ENCODE measurements around the gene RANBP9. TPM values are rescaled to one million over a fixed set of nuclear protein-coding genes. Genes with fewer than 3 reads are reported as not detected.

The RANBP9 gene
- total and polyA plus RNA-seq, 9 of the 15 experiments (the other 6 are each of a cell fraction or from before 2014, with no cell fraction given): 27.5 to 130 (median 61.5) TPM

- H3K4me1 ChIP-seq (replicated peaks in 1 of 2; ENCODE audit: control insufficient read depth in 2 of 2, insufficient read depth in 2 of 2, low read length in 2 of 2): peaks cover 23 to 51% of the 10 kb centered on the region in 2 experiments; a peak in 4 of 5 replicates
- DNase-seq (ENCODE audit: extremely low read depth in 1 of 4, low spot score in 3 of 4) (no peak), ATAC-seq (peak; percentile 1; the same call in 1 of the 3 replicates), FAIRE-seq (no peak)
- in situ Hi-C loops (cut with MboI): no loop called here
- no peaks in the 10 kb centered on the region for H3K9me1 ChIP-seq (ENCODE audit: control insufficient read depth, insufficient read depth, low read length)
- H3K79me2 ChIP-seq (ENCODE audit: control insufficient read depth, insufficient read depth, low read length): peaks cover 100% of the 10 kb centered on the region
- peak overlapping the region; percentile 32 to 48; a peak in 2 of 4 replicates for H3K9ac ChIP-seq (ENCODE audit: insufficient read depth in 1 of 2, low read depth in 2 of 2, low read length in 2 of 2)
- intact Hi-C loops (cut with micrococcal nuclease): loop anchor here (2.0 kb wide), 1 partner anchor 129 kb away; the partner anchor contains the start of gene SIRT5
- H3K9me3 ChIP-seq (replicated peaks; ENCODE audit: control insufficient read depth, insufficient read depth, low read depth, low read length): no peaks in the 10 kb centered on the region
- H3K27ac ChIP-seq (ENCODE audit: extremely low read depth, low read depth, low read length): peak overlapping the region; percentile 64; the same call in 2 of the 3 replicates
- no peak overlapping the region for H3K4me3 ChIP-seq
- ChIA-PET POLR2A (interaction anchor here (1.4 to 1.8 kb wide), 3 partner anchors 8 to 33 kb away, joined by 4 to 5 read pairs (median 5); no protein-coding TSS in a partner anchor), CTCF (ENCODE audit: low intra/inter-chr PET ratio) (no interaction called here)
- H4K20me1 ChIP-seq (replicated peaks; ENCODE audit: control insufficient read depth, insufficient read depth, low read length): peaks cover 30% of the 10 kb centered on the region; the same call in 1 of the 2 replicates
- peak overlapping the region; percentile 71; the same call in 1 of the 2 replicates for H3K4me2 ChIP-seq (ENCODE audit: insufficient read depth, low read length)
- TF ChIP-seq PHTF2 (CRISPR knock-in tag; IDR thresholded peaks at IDR 0.05) (no peak), HOMEZ (CRISPR knock-in tag; IDR thresholded peaks at IDR 0.05) (no peak), BCLAF1 (IDR thresholded peaks at IDR 0.05; ENCODE audit: borderline replicate concordance in 1 of 2, control insufficient read depth in 1 of 2, low read depth in 2 of 2, low read length in 1 of 2) (no peak), ZBTB1 (CRISPR knock-in tag; IDR thresholded peaks at IDR 0.05; ENCODE audit: borderline replicate concordance, low read depth) (no peak), ZNF764 (CRISPR knock-in tag; IDR thresholded peaks at IDR 0.05; ENCODE audit: low read depth) (no peak)
- no TSS peak for BruUV-seq (replicated peaks)
- H3K27me3 ChIP-seq (ENCODE audit: control insufficient read depth in 2 of 2, insufficient read depth in 2 of 2, low read length in 2 of 2): no peaks in the 10 kb centered on the region
- no peak overlapping the region for H2AFZ ChIP-seq (ENCODE audit: low read depth, low read length)
- peaks cover 39% of the 10 kb centered on the region; the same call in 2 of the 3 replicates for H3K36me3 ChIP-seq (ENCODE audit: control insufficient read depth, insufficient read depth, low read length)
These were observed 8.1 kb downstream of the RANBP9 start for GRCh38 chr6:13703496-13703895.

Data from K562 (cell line).